ENCODE measurements around the gene KCP.

The KCP gene

DNA sequence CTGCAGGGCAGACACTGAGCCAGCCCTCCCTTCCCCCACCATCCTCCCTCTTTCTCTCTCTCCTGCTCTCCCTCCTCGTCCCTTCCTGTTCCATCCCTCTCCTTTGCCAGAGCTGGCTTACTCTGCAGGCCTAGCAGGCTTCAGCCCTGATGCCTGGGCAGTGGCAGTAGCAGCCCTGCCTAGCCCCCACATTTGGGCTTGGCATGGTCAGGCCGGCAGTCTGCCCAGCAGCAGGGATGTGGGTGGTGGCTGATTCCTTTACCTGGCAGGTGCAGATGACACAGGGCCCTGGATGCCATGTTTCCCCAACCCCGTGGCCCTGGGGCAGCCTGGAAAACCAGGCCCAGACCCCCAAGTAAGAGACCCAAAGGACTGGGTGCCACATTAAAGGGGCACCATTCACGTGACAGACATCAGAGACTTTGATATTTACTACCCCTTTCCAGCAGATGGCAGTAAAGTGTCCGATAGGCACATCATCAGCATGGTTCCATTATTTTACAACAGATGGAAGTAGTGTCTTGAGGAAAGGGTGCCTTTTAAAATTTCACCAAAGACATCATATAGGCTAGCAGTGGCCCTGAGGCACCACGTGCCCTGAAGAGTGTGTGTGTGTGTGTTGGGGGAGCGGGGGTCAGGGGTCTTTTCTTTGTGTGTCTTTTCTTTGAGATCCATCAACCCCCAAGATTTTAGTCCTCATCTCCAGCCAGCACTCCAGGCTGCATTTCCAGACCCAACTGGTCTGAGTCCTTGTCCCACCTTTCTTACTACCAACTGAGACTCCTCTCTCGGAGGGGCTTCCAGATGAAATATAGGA, 5.9 kb downstream of the KCP start:
- FAIRE-seq: no peak

- no peak for FAIRE-seq
These were observed 6.7 kb downstream of the KCP start for GRCh38 chr7:128903621-128904361.

DNA sequence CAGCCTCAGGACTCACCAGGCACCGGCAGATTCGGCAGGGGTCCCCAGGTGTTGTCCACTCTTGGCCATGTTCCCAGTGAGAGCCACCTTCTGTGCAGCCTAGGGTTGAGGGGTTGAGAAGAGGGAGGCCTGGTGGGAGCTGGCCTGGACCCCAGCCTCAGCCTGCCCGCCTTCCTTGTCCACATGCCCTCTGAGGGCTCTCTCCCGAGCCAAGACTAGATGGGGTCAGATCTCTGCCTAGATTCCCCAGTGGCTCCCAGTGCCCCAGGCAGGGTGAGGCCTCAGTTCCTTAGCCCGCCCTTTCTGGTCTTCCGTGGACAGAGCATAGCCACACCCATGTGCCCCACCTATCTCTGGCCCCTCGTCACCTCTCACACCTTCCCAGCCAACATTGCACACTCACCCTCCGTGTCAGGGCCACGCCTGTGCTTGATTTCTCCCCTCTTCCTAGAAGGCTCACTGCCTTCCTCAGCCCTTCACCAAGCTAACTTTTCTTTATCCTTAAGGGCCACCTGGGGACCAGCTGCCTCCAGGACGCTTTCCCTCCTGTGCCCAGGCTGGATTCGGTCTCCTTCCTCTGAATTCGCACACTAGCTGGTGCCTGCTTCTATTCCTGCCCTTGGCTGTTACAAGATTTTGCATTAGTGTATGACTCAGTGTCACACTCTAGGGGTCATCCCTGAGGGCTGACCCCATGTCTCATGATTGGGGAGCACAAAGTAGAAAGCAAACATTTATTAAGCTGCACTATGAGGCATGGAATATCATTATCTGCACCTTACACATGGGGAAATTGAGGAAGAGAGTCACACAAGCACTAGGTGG, 7.5 kb downstream of the KCP start:
- FAIRE-seq: no peak

GRCh38 chr7:128900237-128900636, 10.3 kb downstream of the KCP start:
- FAIRE-seq: no peak

DNA sequence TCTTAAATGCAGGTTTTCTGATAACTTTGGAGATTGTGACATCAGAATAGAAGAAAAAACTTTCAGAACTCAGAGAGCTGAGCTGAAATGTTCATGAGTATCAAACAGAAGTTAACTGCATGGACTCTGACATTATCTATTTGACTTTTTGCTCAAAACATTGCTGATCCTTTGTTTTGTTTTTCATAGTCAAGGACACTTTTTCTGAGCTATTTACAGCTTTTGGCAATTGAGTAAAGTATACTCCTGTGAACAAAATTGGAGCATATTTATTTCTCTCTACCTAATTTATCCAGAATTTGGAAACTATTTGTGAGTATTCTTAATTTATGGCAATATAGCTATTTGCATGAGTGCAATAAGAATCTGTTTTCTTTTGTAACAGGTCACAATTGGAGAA, 11.1 kb downstream of the KCP start:
- no peak for FAIRE-seq

DNA sequence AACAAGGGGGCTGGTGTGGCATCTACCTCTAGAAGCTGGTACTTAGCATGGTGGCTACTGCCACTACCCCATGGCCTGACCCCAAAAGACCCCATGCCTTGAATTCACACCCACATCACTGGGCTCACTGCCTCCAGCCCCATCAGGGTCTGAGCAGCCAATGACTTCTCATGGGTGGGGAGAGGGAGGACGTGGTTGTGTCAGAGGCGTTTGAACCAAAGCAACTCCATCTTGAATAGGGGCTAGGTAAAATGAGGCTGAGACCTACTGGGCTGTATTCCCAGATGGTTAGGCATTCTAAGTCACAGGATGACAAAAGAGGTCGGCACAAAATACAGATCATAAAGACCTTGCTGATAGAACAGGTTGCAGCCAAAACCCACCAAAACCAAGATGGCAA, 15.2 kb downstream of the KCP start:
- no peak for FAIRE-seq

GRCh38 chr7:128894101-128894440, 16.4 kb downstream of the KCP start:
- no peak for FAIRE-seq

DNA sequence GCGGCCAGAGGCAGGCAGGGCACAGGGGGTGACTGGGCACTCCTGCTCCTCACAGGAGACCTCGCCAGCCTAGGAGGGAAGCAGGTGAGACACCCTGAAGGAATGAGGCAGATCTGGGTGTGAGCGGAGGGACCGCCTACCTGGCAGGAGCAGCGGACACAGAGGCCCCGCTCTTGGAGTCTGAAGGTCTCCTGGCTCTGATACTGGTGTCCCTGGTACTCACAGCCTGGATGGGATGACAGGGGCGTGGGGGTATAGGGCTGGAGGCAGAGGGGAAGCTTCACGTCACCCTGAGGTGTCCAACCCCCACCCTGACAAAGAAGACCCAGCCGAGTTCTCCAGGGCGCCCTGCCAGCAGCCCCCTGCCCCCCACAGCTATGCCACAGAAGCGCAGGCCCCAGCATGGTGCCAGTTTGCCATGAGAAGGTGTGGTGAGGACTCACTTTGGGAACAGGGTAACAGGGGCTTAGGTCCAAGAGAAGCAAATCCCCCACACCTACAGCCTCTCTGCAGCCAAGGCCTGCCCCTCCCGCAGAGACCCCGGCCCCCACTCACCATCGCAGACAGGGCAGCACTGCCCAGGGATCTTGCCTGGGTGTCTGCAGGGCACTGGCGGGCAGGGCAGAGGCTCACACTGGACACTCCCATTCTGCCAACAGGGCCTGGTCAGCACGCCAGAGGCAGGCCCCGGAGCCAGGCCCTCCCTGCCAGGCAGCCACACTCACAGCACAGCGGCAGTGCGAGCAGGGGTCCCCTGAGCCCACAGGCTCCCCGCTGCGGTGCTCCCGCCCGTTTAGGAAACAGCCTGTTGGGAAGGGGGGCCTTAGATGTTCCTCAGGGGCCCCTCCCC, 17.0 kb downstream of the KCP start:
- no peak for FAIRE-seq

- FAIRE-seq: no peak
These were observed 17.8 kb downstream of the KCP start for GRCh38 chr7:128892521-128893250.

DNA sequence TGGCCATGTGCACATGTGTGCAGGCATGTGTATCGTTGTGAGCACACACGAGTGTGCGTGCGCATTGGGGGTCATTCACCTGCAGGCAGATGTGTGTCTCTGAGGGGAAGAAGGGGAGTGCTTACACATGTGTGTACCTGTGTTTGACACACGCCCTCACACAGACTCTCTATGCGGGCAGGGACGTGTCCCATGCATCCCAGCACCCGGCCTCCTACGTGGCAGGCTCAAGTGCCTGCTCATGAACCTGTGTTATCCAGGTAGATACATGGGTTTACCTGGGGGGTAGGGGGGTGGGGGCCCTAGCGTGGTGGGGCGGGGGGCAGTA, 18.6 kb downstream of the KCP start:
- FAIRE-seq: no peak

DNA sequence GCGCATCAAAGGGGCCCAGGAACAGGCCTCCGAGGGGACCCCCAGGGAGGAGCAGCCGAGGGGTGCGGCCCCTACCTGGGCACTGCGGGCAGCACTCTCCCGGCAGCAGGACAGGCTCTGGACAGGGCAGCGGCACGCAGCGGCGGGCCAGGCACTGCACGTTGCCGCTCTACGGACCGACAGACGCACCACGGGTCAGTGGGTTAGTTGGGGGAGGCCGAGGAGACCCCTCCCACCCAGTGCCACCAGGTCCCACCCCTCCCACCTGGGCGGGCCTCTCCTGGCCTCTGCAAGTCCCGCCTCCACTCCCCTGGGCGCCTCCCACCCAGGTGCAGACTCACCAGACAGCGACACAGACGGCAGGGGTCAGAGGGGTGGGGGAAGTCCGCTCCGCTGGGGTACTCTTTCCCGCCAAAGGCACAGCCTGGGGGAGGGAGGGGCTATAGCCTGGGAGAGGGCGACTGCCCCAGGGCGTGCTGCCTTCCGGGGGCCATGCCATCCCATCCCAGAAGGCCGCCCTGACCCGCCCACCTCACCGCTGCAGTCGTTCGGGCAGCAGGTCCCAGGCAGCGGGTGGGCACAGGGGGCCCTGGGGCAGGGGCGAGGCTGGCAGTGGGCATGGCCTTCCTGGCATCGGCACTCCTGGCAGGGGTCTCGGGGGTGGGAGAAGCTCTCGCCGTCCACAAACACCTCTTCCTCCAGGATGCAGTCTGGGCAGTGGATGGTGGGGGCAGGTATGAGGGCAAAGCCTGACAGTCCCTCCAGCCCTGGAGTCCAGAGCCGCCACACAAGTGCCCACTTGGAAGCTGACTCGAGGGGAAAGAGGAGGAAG, 19.2 kb downstream of the KCP start:
- no peak for FAIRE-seq

DNA sequence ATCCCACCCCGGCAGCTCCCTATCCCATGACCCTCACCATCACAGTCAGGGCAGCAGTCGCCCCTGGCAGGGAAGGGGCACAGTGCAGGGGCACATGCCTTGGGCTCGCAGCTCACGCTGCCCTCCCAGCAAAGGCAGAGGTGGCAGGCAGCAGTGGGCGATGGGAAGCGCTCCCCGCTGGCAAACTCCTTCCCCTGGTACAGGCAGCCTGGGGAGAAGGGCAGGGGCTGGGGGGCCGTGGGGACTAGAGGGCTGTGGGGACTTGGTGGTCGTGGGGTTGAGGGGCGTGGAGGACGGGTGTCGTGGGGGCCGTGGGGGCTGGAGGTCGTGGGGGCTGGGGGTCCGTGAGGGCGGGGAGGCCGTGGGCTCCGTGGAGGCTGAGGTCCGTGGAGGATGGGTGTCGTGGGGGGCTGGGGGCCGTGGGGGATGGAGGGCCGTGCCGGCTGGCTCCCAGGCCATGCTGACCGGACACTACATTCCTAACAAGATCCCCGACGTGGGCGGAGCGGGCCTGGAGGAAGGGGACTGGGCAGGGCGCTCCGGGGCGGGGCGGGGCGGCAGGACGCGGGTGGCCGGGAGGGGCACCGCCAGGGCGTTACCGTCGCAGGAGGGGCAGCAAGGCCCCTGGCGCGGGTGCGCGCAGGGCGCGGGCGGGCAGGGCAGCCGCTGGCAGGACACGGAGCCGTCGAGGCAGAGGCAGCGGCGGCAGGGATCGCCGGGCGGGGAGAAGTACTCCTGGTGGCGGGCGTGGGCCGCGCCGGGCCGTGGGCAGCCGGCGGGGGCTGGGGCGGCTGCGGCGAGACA, 20.0 kb downstream of the KCP start:
- FAIRE-seq: no peak

DNA sequence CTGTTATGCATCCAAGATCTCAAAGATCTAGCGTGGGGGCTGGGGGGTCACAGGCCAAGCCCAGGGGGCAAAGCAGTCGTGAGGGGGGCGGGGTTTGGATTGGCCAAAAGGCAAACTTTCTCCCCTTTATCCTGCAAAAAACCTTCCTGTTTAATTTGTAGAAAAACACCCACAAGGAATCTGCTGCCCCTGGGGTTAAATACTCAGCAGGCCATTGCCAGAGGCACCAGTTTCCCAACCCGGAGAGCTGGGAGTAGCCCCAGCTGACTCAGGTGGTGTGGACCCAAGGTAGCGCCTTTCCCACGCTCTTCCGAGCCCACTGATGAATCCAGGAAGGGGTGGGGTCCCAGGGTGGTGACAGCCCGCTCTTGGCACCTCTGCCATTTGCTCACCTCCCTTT, 21.4 kb downstream of the KCP start:
- FAIRE-seq: no peak

GRCh38 chr7:128888756-128889095, 21.8 kb downstream of the KCP start:
- no peak for FAIRE-seq

GRCh38 chr7:128888039-128888755, 22.3 kb downstream of the KCP start:
- no peak for FAIRE-seq

GRCh38 chr7:128887169-128888038, 23.1 kb downstream of the KCP start:
- no peak for FAIRE-seq

GRCh38 chr7:128886391-128887168, 23.9 kb downstream of the KCP start:
- no peak for FAIRE-seq

Measured in TTC549 (cell line).